Rectal smooth muscle tissue (tissue), 1 donor: ENCODE data around the gene SMPD4.
"Not testable (repeated sequence)": the region's sequence is repeated elsewhere in the genome, so short reads cannot be mapped to it uniquely, and the experiment has no call there.

Experiments
- H3K27ac ChIP-seq: one replicate; pipeline ENCODE4 v1.7.0; 2013; ENCODE audit warnings: low read depth, low read length, inconsistent platforms
- H3K27me3 ChIP-seq: one replicate; pipeline ENCODE4 v1.7.0; 2013; ENCODE audit warnings: low read length; ENCODE audit not compliant: control insufficient read depth, insufficient read depth
- H3K36me3 ChIP-seq: one replicate; pipeline ENCODE4 v1.7.0; 2013; ENCODE audit warnings: low read length; ENCODE audit not compliant: control insufficient read depth, insufficient read depth
- H3K4me1 ChIP-seq: one replicate; pipeline ENCODE4 v1.7.0; 2013; ENCODE audit warnings: low read length; ENCODE audit not compliant: control insufficient read depth, insufficient read depth
- H3K4me3 ChIP-seq: one replicate; pipeline ENCODE4 v1.7.0; 2013; ENCODE audit warnings: low read length
- H3K9ac ChIP-seq: one replicate; pipeline ENCODE4 v1.7.0; 2013; ENCODE audit warnings: low read length

Gene SMPD4

DNA sequence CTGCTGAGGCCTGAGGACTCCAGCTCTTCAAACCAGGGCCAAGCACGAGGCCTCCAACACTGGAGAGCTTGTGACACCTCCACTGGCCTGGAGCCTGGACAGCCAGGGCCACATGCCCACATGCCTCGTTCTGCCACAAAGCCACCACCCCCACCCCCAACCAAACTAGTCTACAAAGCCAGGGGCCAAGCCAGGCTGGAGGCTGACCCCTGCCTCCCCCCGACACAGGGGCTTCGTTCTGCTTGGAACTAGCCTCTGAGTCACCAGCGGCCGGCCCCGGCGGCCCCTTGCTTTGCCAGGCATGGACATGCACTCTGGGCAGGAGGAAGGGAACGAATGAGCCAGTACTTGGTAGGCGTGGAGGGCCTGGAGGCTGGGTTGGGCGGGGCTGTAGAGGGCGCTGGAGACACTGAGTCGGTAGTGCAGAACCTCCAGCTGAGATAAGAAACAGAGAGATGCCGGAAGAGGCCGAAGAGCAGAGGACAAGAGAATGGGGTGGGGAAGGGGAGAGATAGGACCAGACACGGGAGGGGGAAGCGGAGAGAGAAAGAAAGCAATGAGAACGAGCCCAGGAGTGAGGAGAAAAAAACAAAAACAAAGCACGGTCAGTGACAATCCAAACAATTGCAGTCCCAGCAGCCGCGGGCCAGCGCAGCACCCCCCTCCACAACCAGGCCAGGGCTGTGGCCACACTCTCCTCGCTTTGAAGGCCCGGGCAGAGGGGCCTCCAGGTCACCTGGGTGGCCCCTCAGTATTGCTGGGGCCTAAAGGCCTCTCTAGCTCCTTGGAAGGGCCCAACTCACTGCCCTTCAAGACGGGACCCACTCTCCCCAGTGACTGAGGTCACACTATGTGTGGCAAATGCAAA is 20.3 kb downstream of the SMPD4 start:
- not testable (repeated sequence) for H3K27ac ChIP-seq
- H3K36me3 ChIP-seq, result peaks cover 17% of the 10 kb centered on the region

DNA sequence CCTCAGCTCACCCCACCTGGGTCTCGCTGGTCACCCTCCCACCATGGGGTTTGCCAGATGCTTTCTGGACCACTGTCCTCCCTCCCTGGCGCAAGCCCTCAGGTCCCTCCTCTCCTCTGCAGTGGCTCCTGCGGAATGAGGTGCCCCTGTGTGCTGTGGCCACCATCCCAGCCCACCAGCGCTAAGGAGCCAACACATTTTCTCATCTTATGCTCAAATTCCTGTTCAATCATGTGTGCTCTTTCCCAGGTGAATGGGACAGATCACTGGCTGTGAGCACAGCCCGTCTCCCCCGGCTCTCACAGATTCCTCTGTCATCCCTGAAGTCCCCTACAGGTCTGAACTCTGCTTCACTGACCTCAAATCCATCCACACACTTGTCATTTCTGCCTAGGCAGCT is 21.3 kb downstream of the SMPD4 start:
- Histone ChIP-seq H3K4me1 (no peaks in the 10 kb centered on the region), H3K27ac (no peak overlapping the region), H3K9ac (no peak overlapping the region), H3K27me3 (no peaks in the 10 kb centered on the region), H3K36me3 (peaks cover 17% of the 10 kb centered on the region), H3K4me3 (no peak overlapping the region)

More for the DNA sequence above, 20.3 kb downstream of the SMPD4 start:
- H3K27me3 ChIP-seq, H3K4me1 ChIP-seq, H3K9ac ChIP-seq, H3K4me3 ChIP-seq: not testable (repeated sequence)

DNA sequence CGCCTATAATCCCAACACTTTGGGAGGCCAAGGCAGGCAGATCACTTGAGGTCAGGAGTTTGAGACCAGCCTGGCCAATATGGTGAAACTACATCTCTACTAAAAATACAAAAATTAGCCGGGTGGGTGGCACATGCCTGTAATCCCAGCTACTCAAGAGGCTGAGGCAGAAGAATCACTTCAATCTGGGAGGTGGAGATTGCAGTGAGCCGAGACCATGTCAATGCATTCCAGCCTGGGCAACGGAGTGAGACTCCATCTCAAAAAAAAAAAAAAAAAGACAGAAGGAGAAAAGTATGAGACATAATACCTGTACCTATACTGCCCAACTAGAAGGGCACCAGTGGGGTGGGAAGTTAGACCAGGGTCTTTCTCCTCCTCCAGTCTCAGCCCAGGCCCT is 22.0 kb downstream of the SMPD4 start:
- not testable (repeated sequence) for H3K4me3 ChIP-seq, H3K27me3 ChIP-seq, H3K9ac ChIP-seq, H3K4me1 ChIP-seq, H3K27ac ChIP-seq
- peaks cover 17% of the 10 kb centered on the region for H3K36me3 ChIP-seq

DNA sequence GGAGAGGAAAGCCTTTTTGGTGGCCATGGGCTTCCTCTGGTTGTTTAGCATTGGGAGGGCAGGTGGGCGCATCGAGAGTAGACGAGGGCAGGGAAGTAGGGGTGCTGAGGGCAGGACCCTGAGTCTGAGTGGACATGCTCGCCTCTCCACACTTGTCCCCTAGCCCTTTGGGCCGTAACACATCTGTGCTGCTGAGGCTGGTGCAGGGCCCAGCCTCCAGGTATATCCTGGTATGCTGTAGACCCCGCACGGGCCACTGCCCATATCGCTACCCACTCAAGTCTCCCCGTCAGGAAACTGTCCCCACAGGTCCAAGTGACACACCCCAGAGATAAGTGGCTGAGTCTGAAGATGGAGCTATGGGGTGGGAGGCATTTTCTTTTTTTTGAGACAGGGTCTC is 22.8 kb downstream of the SMPD4 start:
- H3K4me1 ChIP-seq, result no peaks in the 10 kb centered on the region
- H3K4me3 ChIP-seq, result no peak overlapping the region
- H3K27ac ChIP-seq, result no peak overlapping the region
- peaks cover 11% of the 10 kb centered on the region for H3K36me3 ChIP-seq
- H3K9ac ChIP-seq, result no peak overlapping the region
- no peaks in the 10 kb centered on the region for H3K27me3 ChIP-seq

DNA sequence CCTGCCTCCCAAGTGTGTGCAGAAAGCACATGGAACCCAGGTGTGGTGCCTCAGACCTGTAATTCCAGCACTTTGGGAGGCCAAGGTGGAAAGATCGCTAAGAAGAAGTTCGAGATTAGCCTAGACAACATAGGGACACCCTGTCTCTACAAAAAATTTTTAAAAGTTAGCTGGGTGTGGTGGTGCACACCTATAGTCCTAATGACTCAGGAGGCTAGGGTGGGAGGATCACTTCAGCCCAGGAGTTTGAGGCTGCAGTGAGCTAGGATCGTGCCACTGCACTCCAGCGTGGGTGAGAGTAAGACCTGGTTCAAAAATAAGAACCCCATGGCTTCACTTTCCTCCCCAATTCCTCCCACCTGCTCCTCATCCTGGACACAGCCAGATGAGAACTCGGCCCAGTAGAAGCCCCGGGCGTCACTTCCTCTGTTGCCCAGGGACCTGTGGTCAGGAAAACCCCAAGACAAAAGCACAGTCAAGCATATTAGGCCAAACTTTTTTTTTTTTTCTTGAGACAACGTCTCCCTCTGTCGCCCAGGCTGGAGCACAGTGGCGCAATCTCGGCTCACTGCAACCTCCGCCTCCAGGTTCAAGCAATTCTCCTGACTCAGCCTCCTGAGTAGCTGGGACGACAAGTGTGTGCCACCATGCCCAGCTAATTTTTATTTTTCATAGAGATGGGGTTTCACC is 23.4 kb downstream of the SMPD4 start:
- not testable (repeated sequence) for H3K9ac ChIP-seq, H3K27me3 ChIP-seq, H3K4me3 ChIP-seq, H3K4me1 ChIP-seq, H3K27ac ChIP-seq
- H3K36me3 ChIP-seq, result peaks cover 10% of the 10 kb centered on the region

DNA sequence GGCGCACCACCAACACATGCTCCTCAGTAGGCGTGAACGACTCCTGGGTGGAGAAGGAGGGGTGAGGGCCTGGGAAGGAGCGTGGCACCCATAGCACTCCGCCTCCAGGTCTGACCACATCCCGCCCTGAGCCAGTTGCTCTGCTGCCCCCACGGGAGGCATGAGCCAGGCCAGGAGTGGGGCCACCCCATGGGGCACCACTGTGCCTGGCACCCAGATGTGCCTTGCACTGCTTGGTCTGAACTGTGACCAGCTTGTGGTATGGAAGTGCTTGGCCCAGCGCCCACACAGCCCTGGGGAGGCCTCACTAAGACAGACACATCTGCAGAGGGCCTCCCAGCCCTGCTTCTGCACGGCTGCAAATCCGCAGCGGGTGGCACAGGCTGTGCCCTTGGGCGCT is 24.0 kb downstream of the SMPD4 start:
- not testable (repeated sequence) for H3K27ac ChIP-seq, H3K27me3 ChIP-seq, H3K36me3 ChIP-seq

DNA sequence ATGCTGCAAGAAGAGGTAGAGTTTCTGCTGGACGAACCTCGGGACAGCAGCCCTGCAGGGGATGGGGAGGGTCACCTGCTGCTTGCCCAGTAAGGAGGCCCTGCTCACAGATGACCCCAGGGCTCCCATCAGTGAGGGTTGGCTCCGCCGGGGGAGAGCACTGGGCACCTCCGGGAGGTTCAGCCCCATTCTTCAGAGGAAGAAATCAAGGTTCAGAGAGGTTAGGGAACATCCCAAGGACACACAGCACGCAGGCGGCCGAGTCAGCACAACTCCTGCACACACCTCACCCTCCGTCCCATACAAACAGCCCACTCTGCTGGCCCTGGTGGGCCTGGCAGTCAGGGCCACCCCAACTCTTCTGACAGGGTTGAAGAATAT is 24.8 kb downstream of the SMPD4 start:
- H3K4me3 ChIP-seq, result no peak overlapping the region
- no peak overlapping the region for H3K9ac ChIP-seq
- no peaks in the 10 kb centered on the region for H3K4me1 ChIP-seq
- H3K27me3 ChIP-seq, result no peaks in the 10 kb centered on the region
- no peak overlapping the region for H3K27ac ChIP-seq
- H3K36me3 ChIP-seq, result peaks cover 12% of the 10 kb centered on the region

More for the DNA sequence above, 24.0 kb downstream of the SMPD4 start:
- H3K9ac ChIP-seq, H3K4me1 ChIP-seq, H3K4me3 ChIP-seq: not testable (repeated sequence)

DNA sequence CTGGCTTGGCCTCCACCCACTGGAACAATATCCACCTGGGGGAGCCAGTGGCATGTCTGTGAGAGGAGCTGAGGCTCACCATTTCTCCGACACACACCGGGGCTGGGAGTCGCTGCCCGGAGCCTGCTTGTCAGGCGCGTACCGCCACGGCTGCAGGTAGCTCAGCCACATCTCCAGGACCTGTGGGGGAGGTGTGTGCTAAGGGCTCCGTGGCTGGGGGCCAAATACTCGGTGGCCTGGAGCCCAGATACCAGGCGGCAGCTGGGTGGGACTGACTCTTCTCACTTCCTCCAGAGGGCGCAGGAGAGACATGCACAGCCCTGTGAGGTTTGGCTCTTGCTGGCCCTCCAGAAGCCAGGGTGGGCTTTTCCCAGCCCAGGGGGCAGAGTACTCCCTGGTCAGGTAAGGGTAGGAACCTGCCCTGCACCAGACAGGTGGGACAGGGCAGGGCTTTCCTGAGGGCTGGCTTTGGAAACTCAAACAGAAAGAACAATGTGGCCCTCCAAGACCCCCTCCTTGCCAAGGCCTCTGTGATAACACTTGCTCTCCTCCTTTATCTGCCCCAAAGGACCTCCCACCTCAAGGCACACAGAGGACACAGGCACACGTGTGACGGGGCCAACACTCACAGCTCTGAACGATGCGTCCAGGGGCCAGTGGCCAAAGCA is 25.3 kb downstream of the SMPD4 start:
- H3K4me3 ChIP-seq, H3K9ac ChIP-seq, H3K4me1 ChIP-seq, H3K27me3 ChIP-seq, H3K27ac ChIP-seq: not testable (repeated sequence)
- peaks cover 12% of the 10 kb centered on the region for H3K36me3 ChIP-seq

DNA sequence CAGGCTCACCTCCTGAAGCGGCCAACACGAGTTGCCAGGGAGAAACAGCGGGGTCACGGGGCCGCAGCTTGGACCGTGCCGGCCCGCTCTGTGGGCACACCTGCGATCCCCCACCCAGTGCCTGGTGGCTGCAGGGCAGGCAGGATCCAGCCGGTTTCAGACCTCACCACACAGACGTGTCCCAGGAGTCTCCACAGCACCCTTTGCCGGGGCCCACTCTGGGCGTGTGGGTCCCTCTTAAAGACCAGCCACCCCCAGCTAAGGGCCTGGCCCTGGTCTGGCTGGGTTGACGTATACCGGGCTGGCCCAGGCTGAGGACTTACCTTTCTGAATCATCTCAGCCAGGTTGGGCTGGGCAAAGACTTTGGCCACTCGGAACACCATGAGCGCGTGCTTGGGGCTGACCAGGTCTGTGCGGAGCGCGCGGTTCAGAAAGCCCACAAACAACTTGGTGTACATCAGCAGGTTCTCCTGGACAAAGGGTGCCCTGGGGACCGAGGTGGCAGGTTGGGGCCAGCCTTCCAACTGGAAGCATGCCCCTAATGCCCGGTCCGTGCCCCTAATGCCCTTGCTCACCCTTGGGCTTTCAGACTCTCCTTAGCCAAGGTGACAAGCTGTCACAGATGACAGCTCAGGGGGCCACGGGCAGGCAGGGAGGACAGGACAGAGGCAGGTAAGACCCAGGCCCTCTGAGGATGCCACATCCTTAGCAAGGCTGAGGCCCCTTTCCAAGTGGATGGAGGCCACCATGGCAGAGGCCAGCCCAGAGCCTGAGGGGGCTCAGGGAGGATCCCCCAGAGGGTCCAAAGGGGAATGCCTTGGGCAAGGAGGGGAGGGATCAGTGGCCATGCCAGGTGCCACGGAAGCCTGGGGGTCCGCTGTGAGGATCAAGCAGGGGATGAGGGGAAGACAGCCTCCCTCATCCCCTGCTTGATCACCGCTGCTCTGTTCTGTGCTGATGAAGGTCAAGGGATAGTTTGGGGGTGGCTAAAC is 26.3 kb downstream of the SMPD4 start:
- Histone ChIP-seq H3K36me3 (peaks cover 12% of the 10 kb centered on the region), H3K4me3 (no peak overlapping the region), H3K4me1 (no peaks in the 10 kb centered on the region)

DNA sequence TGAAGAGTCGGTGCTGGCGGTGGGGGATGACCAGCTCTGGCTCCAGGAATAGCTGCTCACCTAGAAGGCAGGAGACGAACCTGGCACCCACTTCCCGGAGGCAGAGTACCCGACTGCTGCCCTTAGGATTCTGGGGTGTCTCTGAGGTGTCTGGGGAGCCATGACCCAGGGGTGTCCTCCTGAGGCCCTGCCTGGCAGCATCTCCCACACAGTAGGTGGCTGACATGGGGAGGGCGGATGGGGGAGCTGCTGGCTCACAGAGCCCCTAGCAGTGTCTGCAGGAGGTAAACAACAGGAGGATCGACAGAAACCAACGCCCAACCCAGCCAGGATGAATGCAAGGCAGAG is 27.0 kb downstream of the SMPD4 start:
- not testable (repeated sequence) for H3K27ac ChIP-seq, H3K4me3 ChIP-seq, H3K9ac ChIP-seq, H3K27me3 ChIP-seq, H3K4me1 ChIP-seq
- peaks cover 12% of the 10 kb centered on the region for H3K36me3 ChIP-seq

More for the DNA sequence above, 26.3 kb downstream of the SMPD4 start:
- H3K27ac ChIP-seq, result no peak overlapping the region
- H3K27me3 ChIP-seq, result no peaks in the 10 kb centered on the region
- no peak overlapping the region for H3K9ac ChIP-seq

DNA sequence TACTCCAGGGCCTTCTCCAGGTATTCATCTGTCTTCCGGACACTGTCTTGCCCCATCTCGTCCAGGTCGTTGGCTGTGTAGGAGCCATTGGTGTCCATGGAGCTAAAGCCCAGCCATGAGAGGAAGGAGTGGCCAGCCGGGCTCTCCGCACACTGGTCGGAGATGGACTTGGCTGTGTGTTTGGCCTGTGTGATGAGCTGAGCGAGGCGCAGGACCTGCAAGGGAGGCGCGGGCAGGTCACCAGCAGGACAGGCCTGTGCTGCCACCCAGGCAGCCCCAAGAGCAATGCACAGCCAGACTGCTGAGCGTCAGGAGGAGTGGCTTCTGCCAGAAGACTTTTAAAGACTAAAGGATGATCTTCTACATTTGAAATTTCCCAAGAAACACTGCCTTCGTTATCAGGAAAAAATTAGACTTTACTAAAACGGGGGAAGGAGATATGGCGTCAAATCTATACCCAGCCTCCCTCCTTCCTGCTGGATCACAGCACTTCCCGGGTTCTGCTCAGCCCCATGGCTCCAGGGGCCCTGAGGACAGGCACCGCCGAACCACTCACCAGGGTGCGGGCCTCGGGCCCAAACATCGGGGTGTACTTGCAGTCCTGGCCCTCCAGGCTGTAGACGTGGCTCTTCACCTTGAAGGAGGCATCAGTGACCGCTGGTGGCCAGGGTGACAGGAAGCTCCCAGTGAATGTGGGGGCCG is 27.5 kb downstream of the SMPD4 start:
- H3K27me3 ChIP-seq, result not testable (repeated sequence)

More for the DNA sequence above, 27.5 kb downstream of the SMPD4 start:
- H3K27ac ChIP-seq, H3K4me1 ChIP-seq, H3K4me3 ChIP-seq, H3K9ac ChIP-seq: not testable (repeated sequence)
- peaks cover 12% of the 10 kb centered on the region for H3K36me3 ChIP-seq
